ENCODE results near the gene ALG12. TPM values are rescaled to one million over a fixed set of nuclear protein-coding genes. Genes with fewer than 3 reads are reported as not detected.

Gene ALG12
- total RNA-seq, 1 experiment from 2014 or later, result 29.2 TPM

DNA sequence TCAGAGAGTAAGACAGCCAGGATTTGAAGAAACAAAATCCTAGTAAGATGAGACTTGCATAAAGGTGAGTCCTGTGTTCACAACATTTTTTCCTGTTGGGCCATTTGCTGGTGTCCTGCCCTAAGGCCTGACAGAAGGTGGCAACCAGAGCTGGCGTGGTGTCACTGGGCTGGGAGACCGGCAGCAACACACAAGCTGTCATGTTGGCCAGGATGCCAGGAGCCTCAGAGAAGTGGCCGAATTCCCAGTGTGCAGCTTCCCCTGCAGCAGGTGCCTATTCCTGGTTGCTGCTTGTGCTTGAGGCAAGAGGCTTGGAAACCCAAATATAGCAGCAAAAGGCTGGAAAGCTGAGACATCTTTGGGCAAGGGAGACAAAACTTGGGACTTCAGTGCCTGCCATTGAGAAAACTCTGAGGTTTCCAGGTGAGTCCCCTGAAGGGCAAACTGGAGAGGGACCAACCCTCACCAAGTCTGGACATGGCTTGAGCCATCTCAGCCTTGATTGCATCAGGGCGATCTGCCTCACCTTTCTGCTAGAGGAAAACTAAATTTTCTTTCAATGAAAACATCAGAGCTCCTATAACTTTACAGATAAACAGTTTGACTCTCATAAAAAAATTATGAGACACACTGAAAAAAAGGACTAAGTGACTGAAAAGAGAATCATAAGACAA lies 25.9 kb downstream of the ALG12 start:
- Mint-ChIP-seq H3K4me3 (no peak overlapping the region), H3K9me3 (peaks cover 51% of the 10 kb centered on the region), H3K27me3 (ENCODE audit: low read depth) (peaks cover 3% of the 10 kb centered on the region), H3K27ac (no peak overlapping the region), H3K36me3 (peaks cover 76% of the 10 kb centered on the region), H3K4me1 (no peaks in the 10 kb centered on the region)
- ChIA-PET CTCF (interaction anchor here (0.7 kb wide), 1 partner anchor 633 kb away, joined by 3 read pairs; no protein-coding TSS in a partner anchor), POLR2A (no interaction called here)
- ATAC-seq (no peak), DNase-seq (ENCODE audit: low spot score) (no peak)
- no peak for TF ChIP-seq FOXJ3 (CRISPR knock-in tag; IDR thresholded peaks at IDR 0.05; ENCODE audit: borderline replicate concordance)
- TF ChIP-seq SMAD3 (CRISPR knock-in tag; IDR thresholded peaks at IDR 0.05; ENCODE audit: borderline replicate concordance), result no peak
- TF ChIP-seq FOXP1 (CRISPR knock-in tag; IDR thresholded peaks at IDR 0.05; ENCODE audit: borderline replicate concordance), result no peak
- no peak for TF ChIP-seq NR3C1 (CRISPR knock-in tag; conservative IDR thresholded peaks at IDR 0.05; ENCODE audit: low read depth)
- TF ChIP-seq, protein P1, sequence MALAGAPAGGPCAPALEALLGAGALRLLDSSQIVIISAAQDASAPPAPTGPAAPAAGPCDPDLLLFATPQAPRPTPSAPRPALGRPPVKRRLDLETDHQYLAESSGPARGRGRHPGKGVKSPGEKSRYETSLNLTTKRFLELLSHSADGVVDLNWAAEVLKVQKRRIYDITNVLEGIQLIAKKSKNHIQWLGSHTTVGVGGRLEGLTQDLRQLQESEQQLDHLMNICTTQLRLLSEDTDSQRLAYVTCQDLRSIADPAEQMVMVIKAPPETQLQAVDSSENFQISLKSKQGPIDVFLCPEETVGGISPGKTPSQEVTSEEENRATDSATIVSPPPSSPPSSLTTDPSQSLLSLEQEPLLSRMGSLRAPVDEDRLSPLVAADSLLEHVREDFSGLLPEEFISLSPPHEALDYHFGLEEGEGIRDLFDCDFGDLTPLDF (CRISPR knock-in tag; IDR thresholded peaks at IDR 0.05), result no peak
- TF ChIP-seq, protein P2, sequence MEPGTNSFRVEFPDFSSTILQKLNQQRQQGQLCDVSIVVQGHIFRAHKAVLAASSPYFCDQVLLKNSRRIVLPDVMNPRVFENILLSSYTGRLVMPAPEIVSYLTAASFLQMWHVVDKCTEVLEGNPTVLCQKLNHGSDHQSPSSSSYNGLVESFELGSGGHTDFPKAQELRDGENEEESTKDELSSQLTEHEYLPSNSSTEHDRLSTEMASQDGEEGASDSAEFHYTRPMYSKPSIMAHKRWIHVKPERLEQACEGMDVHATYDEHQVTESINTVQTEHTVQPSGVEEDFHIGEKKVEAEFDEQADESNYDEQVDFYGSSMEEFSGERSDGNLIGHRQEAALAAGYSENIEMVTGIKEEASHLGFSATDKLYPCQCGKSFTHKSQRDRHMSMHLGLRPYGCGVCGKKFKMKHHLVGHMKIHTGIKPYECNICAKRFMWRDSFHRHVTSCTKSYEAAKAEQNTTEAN (CRISPR knock-in tag; IDR thresholded peaks at IDR 0.05), result no peak
- TF ChIP-seq ZNF671 (CRISPR knock-in tag; IDR thresholded peaks at IDR 0.05), result no peak
- no peak for TF ChIP-seq GTF2I (CRISPR knock-in tag; conservative IDR thresholded peaks at IDR 0.05)
- no peak for TF ChIP-seq ZNF219 (CRISPR knock-in tag; IDR thresholded peaks at IDR 0.05; ENCODE audit: borderline replicate concordance)
- no peak for TF ChIP-seq SMAD4 (CRISPR knock-in tag; IDR thresholded peaks at IDR 0.05)
- TF ChIP-seq, protein P3, sequence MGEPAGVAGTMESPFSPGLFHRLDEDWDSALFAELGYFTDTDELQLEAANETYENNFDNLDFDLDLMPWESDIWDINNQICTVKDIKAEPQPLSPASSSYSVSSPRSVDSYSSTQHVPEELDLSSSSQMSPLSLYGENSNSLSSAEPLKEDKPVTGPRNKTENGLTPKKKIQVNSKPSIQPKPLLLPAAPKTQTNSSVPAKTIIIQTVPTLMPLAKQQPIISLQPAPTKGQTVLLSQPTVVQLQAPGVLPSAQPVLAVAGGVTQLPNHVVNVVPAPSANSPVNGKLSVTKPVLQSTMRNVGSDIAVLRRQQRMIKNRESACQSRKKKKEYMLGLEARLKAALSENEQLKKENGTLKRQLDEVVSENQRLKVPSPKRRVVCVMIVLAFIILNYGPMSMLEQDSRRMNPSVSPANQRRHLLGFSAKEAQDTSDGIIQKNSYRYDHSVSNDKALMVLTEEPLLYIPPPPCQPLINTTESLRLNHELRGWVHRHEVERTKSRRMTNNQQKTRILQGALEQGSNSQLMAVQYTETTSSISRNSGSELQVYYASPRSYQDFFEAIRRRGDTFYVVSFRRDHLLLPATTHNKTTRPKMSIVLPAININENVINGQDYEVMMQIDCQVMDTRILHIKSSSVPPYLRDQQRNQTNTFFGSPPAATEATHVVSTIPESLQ (CRISPR knock-in tag; IDR thresholded peaks at IDR 0.05), result no peak
- TF ChIP-seq, protein P4, sequence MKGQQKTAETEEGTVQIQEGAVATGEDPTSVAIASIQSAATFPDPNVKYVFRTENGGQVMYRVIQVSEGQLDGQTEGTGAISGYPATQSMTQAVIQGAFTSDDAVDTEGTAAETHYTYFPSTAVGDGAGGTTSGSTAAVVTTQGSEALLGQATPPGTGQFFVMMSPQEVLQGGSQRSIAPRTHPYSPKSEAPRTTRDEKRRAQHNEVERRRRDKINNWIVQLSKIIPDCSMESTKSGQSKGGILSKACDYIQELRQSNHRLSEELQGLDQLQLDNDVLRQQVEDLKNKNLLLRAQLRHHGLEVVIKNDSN (CRISPR knock-in tag; IDR thresholded peaks at IDR 0.05), result no peak
- TF ChIP-seq, protein P5, sequence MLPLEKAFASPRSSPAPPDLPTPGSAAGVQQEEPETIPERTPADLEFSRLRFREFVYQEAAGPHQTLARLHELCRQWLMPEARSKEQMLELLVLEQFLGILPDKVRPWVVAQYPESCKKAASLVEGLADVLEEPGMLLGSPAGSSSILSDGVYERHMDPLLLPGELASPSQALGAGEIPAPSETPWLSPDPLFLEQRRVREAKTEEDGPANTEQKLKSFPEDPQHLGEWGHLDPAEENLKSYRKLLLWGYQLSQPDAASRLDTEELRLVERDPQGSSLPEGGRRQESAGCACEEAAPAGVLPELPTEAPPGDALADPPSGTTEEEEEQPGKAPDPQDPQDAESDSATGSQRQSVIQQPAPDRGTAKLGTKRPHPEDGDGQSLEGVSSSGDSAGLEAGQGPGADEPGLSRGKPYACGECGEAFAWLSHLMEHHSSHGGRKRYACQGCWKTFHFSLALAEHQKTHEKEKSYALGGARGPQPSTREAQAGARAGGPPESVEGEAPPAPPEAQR (CRISPR knock-in tag; IDR thresholded peaks at IDR 0.05), result no peak
- TF ChIP-seq, protein P6, sequence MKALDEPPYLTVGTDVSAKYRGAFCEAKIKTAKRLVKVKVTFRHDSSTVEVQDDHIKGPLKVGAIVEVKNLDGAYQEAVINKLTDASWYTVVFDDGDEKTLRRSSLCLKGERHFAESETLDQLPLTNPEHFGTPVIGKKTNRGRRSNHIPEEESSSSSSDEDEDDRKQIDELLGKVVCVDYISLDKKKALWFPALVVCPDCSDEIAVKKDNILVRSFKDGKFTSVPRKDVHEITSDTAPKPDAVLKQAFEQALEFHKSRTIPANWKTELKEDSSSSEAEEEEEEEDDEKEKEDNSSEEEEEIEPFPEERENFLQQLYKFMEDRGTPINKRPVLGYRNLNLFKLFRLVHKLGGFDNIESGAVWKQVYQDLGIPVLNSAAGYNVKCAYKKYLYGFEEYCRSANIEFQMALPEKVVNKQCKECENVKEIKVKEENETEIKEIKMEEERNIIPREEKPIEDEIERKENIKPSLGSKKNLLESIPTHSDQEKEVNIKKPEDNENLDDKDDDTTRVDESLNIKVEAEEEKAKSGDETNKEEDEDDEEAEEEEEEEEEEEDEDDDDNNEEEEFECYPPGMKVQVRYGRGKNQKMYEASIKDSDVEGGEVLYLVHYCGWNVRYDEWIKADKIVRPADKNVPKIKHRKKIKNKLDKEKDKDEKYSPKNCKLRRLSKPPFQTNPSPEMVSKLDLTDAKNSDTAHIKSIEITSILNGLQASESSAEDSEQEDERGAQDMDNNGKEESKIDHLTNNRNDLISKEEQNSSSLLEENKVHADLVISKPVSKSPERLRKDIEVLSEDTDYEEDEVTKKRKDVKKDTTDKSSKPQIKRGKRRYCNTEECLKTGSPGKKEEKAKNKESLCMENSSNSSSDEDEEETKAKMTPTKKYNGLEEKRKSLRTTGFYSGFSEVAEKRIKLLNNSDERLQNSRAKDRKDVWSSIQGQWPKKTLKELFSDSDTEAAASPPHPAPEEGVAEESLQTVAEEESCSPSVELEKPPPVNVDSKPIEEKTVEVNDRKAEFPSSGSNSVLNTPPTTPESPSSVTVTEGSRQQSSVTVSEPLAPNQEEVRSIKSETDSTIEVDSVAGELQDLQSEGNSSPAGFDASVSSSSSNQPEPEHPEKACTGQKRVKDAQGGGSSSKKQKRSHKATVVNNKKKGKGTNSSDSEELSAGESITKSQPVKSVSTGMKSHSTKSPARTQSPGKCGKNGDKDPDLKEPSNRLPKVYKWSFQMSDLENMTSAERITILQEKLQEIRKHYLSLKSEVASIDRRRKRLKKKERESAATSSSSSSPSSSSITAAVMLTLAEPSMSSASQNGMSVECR (CRISPR knock-in tag; IDR thresholded peaks at IDR 0.05; ENCODE audit: borderline replicate concordance), result no peak
- TF ChIP-seq, protein P7, sequence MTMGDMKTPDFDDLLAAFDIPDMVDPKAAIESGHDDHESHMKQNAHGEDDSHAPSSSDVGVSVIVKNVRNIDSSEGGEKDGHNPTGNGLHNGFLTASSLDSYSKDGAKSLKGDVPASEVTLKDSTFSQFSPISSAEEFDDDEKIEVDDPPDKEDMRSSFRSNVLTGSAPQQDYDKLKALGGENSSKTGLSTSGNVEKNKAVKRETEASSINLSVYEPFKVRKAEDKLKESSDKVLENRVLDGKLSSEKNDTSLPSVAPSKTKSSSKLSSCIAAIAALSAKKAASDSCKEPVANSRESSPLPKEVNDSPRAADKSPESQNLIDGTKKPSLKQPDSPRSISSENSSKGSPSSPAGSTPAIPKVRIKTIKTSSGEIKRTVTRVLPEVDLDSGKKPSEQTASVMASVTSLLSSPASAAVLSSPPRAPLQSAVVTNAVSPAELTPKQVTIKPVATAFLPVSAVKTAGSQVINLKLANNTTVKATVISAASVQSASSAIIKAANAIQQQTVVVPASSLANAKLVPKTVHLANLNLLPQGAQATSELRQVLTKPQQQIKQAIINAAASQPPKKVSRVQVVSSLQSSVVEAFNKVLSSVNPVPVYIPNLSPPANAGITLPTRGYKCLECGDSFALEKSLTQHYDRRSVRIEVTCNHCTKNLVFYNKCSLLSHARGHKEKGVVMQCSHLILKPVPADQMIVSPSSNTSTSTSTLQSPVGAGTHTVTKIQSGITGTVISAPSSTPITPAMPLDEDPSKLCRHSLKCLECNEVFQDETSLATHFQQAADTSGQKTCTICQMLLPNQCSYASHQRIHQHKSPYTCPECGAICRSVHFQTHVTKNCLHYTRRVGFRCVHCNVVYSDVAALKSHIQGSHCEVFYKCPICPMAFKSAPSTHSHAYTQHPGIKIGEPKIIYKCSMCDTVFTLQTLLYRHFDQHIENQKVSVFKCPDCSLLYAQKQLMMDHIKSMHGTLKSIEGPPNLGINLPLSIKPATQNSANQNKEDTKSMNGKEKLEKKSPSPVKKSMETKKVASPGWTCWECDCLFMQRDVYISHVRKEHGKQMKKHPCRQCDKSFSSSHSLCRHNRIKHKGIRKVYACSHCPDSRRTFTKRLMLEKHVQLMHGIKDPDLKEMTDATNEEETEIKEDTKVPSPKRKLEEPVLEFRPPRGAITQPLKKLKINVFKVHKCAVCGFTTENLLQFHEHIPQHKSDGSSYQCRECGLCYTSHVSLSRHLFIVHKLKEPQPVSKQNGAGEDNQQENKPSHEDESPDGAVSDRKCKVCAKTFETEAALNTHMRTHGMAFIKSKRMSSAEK (CRISPR knock-in tag; IDR thresholded peaks at IDR 0.05; ENCODE audit: borderline replicate concordance), result no peak
- TF ChIP-seq, protein P8, sequence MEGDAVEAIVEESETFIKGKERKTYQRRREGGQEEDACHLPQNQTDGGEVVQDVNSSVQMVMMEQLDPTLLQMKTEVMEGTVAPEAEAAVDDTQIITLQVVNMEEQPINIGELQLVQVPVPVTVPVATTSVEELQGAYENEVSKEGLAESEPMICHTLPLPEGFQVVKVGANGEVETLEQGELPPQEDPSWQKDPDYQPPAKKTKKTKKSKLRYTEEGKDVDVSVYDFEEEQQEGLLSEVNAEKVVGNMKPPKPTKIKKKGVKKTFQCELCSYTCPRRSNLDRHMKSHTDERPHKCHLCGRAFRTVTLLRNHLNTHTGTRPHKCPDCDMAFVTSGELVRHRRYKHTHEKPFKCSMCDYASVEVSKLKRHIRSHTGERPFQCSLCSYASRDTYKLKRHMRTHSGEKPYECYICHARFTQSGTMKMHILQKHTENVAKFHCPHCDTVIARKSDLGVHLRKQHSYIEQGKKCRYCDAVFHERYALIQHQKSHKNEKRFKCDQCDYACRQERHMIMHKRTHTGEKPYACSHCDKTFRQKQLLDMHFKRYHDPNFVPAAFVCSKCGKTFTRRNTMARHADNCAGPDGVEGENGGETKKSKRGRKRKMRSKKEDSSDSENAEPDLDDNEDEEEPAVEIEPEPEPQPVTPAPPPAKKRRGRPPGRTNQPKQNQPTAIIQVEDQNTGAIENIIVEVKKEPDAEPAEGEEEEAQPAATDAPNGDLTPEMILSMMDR (IDR thresholded peaks at IDR 0.05), result no peak
- TF ChIP-seq ZNF317 (CRISPR knock-in tag; IDR thresholded peaks at IDR 0.05; ENCODE audit: borderline replicate concordance, low read depth), result no peak
- TF ChIP-seq RELA (CRISPR knock-in tag; IDR thresholded peaks at IDR 0.05; ENCODE audit: borderline replicate concordance), result no peak

Data from WTC11 (cell line).